Astrocyte (in vitro differentiated cells and primary cell): ENCODE measurements around the gene PDGFRB. TPM values are rescaled to one million over a fixed set of nuclear protein-coding genes. Genes with fewer than 3 reads are reported as not detected.
A peak's percentile ranks its signal among the peaks of the same experiment; 100 is the strongest.

ENCODE experiments used
- DNase-seq: peaks from one replicate; pipeline ENCODE4 v3.0.0-alpha.2; 2010; ENCODE audit warnings: low read depth
- FAIRE-seq: peaks from 2 replicates; lab custom pipeline; 2011; peaks lifted over from hg19 to GRCh38; lab: Jason Lieb, UNC
- H2AFZ ChIP-seq: 2 replicates; pipeline ENCODE4 v1.6.0; 2012; ENCODE audit warnings: low read depth, low read length, inconsistent platforms
- H3K27ac ChIP-seq: 2 replicates; pipeline ENCODE4 v1.5.1; 2011; ENCODE audit warnings: low read depth, low read length, inconsistent platforms
- H3K27me3 ChIP-seq: 2 replicates; pipeline ENCODE4 v1.6.0; 2011; ENCODE audit warnings: low read length, inconsistent platforms; ENCODE audit not compliant: insufficient read depth
- H3K36me3 ChIP-seq: 2 replicates; pipeline ENCODE4 v1.5.1; 2011; ENCODE audit warnings: low read length, inconsistent platforms; ENCODE audit not compliant: insufficient read depth
- H3K4me1 ChIP-seq: 2 replicates; pipeline ENCODE4 v1.5.1; 2011; ENCODE audit warnings: low read length, inconsistent platforms; ENCODE audit not compliant: insufficient read depth
- H3K4me2 ChIP-seq: 2 replicates; pipeline ENCODE4 v1.6.0; 2012; ENCODE audit warnings: low read length, inconsistent platforms
- H3K4me3 ChIP-seq: 2 replicates; pipeline ENCODE4 v1.5.1; 2011; ENCODE audit warnings: low read depth, mild to moderate bottlenecking, low read length, inconsistent platforms; ENCODE audit not compliant: insufficient read depth
- H3K79me2 ChIP-seq: 2 replicates; pipeline ENCODE4 v1.6.0; 2012; ENCODE audit warnings: mild to moderate bottlenecking, low read length, inconsistent platforms; ENCODE audit not compliant: insufficient read depth
- H3K9ac ChIP-seq: 2 replicates; pipeline ENCODE4 v1.6.0; 2012; ENCODE audit warnings: mild to moderate bottlenecking, low read length, inconsistent platforms
- H3K9me3 ChIP-seq: 2 replicates; pipeline ENCODE4 v1.5.1; 2012; ENCODE audit warnings: low read depth, mild to moderate bottlenecking, low read length, inconsistent platforms; ENCODE audit not compliant: insufficient read depth
- H4K20me1 ChIP-seq: 2 replicates; pipeline ENCODE4 v1.6.0; 2012; ENCODE audit warnings: low read length, inconsistent platforms; ENCODE audit not compliant: insufficient read depth
- H3K27ac Mint-ChIP-seq: one replicate; pipeline ENCODE4 v1.8.0; 2021; ENCODE audit warnings: mild to moderate bottlenecking, mixed read lengths; ENCODE audit not compliant: unreplicated experiment
- H3K27me3 Mint-ChIP-seq: one replicate; pipeline ENCODE4 v1.8.0; 2021; ENCODE audit warnings: low read depth, mixed read lengths; ENCODE audit not compliant: unreplicated experiment
- H3K36me3 Mint-ChIP-seq: one replicate; pipeline ENCODE4 v1.8.0; 2021; ENCODE audit warnings: low read depth, mixed read lengths; ENCODE audit not compliant: unreplicated experiment
- H3K4me1 Mint-ChIP-seq: one replicate; pipeline ENCODE4 v1.8.0; 2021; ENCODE audit warnings: low read depth, mixed read lengths; ENCODE audit not compliant: unreplicated experiment
- H3K4me3 Mint-ChIP-seq: one replicate; pipeline ENCODE4 v1.8.0; 2021; ENCODE audit warnings: mild to moderate bottlenecking, moderate library complexity, mixed read lengths; ENCODE audit not compliant: unreplicated experiment
- H3K9me3 Mint-ChIP-seq: one replicate; pipeline ENCODE4 v1.8.0; 2021; ENCODE audit warnings: mild to moderate bottlenecking, mixed read lengths; ENCODE audit not compliant: unreplicated experiment
- CTCF ChIP-seq: IDR thresholded peaks from 2 replicates; pipeline ENCODE4 v1.5.1; 2011; ENCODE audit warnings: low read depth, mild to moderate bottlenecking, inconsistent platforms, low read length, moderate library complexity; ENCODE audit not compliant: insufficient read depth
- EZH2 ChIP-seq: IDR thresholded peaks from 2 replicates; pipeline ENCODE4 v1.6.1; 2012; ENCODE audit warnings: mild to moderate bottlenecking, low read length, inconsistent platforms; ENCODE audit not compliant: insufficient read depth
- total RNA-seq: library from RNA; stranded (reverse); gene quantifications from 2 replicates; pipeline ENCODE4 v1.2.1, GENCODE V29; 2021

The PDGFRB gene
- total RNA-seq, 1 donor from 2014 or later: 78.8 TPM

GRCh38 chr5:150182774-150183173 is 27.1 kb upstream of the PDGFRB start:
- Histone ChIP-seq H3K36me3 (no peaks in the 10 kb centered on the region), H3K4me2 (no peak overlapping the region), H3K79me2 (no peaks in the 10 kb centered on the region), H3K27ac (no peak overlapping the region), H4K20me1 (no peaks in the 10 kb centered on the region), H3K9ac (no peak overlapping the region), H2AFZ (no peak overlapping the region), H3K4me3 (no peak overlapping the region), H3K4me1 (peaks cover 9% of the 10 kb centered on the region), H3K9me3 (no peaks in the 10 kb centered on the region), H3K27me3 (peaks cover 13% of the 10 kb centered on the region)
- H3K4me3 Mint-ChIP-seq: no peak overlapping the region
- peaks cover 2% of the 10 kb centered on the region for H3K36me3 Mint-ChIP-seq
- peaks cover 60% of the 10 kb centered on the region for H3K27me3 Mint-ChIP-seq
- DNase-seq (no peak), FAIRE-seq (no peak)
- TF ChIP-seq EZH2: no peak
- no peak for TF ChIP-seq CTCF
- peaks cover 10% of the 10 kb centered on the region for H3K4me1 Mint-ChIP-seq
- no peak overlapping the region for H3K27ac Mint-ChIP-seq
- no peaks in the 10 kb centered on the region for H3K9me3 Mint-ChIP-seq

- H3K27me3 Mint-ChIP-seq: peaks cover 54% of the 10 kb centered on the region
- Histone ChIP-seq H3K79me2 (no peaks in the 10 kb centered on the region), H4K20me1 (no peaks in the 10 kb centered on the region), H3K4me2 (no peak overlapping the region), H3K27ac (no peak overlapping the region), H3K9ac (no peak overlapping the region), H3K4me3 (no peak overlapping the region), H3K36me3 (no peaks in the 10 kb centered on the region), H3K9me3 (no peaks in the 10 kb centered on the region), H2AFZ (no peak overlapping the region), H3K4me1 (peaks cover 9% of the 10 kb centered on the region), H3K27me3 (peaks cover 6% of the 10 kb centered on the region)
- peak; percentile 23 for DNase-seq
- peaks cover 10% of the 10 kb centered on the region for H3K4me1 Mint-ChIP-seq
- H3K27ac Mint-ChIP-seq: no peak overlapping the region
- no peak for TF ChIP-seq EZH2
- TF ChIP-seq CTCF: no peak
- no peaks in the 10 kb centered on the region for H3K9me3 Mint-ChIP-seq
- no peak for FAIRE-seq
- H3K4me3 Mint-ChIP-seq: no peak overlapping the region
- peaks cover 2% of the 10 kb centered on the region for H3K36me3 Mint-ChIP-seq
These were observed 26.3 kb upstream of the PDGFRB start for GRCh38 chr5:150181766-150182545.

- Histone ChIP-seq H3K79me2 (no peaks in the 10 kb centered on the region), H3K4me3 (no peak overlapping the region), H3K36me3 (no peaks in the 10 kb centered on the region), H3K4me2 (peak overlapping the region; percentile 4), H2AFZ (peak overlapping the region; percentile 24), H3K4me1 (peaks cover 14% of the 10 kb centered on the region), H3K27ac (no peak overlapping the region), H3K9me3 (no peaks in the 10 kb centered on the region), H3K9ac (no peak overlapping the region), H4K20me1 (no peaks in the 10 kb centered on the region), H3K27me3 (peaks cover 4% of the 10 kb centered on the region)
- Mint-ChIP-seq H3K4me3 (no peak overlapping the region), H3K27me3 (peaks cover 47% of the 10 kb centered on the region), H3K27ac (no peak overlapping the region), H3K36me3 (peaks cover 2% of the 10 kb centered on the region), H3K4me1 (peaks cover 10% of the 10 kb centered on the region), H3K9me3 (no peaks in the 10 kb centered on the region)
- TF ChIP-seq CTCF: no peak
- no peak for TF ChIP-seq EZH2
- DNase-seq: peak; percentile 56
- no peak for FAIRE-seq
These were observed 25.4 kb upstream of the PDGFRB start for GRCh38 chr5:150181027-150181426.
